CD4-positive, alpha-beta T cell (primary cell): ENCODE results near the gene TGFBI. TPM values are rescaled to one million over a fixed set of nuclear protein-coding genes. Genes with fewer than 3 reads are reported as not detected.

Experiments
- ATAC-seq: fragments of 200-7000 bp; cut with Tn5 transposase; one replicate; pipeline ENCODE4 v1.10.0; 2022; ENCODE audit warnings: mild to moderate bottlenecking; ENCODE audit not compliant: poor library complexity
- CTCF ChIA-PET: fragments of 350-600 bp; sonication (Branson Sonifier 250); formaldehyde crosslinking; loops from one replicate; lab custom pipeline; 2021; ENCODE audit warnings: antibody characterized with exemption, inconsistent platforms; lab: Charles Lee
- POLR2A ChIA-PET: fragments of 350-600 bp; sonication (Branson Sonifier 250); formaldehyde crosslinking; loops from one replicate; lab custom pipeline; 2021; ENCODE audit warnings: antibody characterized with exemption, inconsistent platforms; lab: Charles Lee
- DNase-seq, 14 experiments: peaks; one replicate each; pipeline ENCODE4 v3.0.0-alpha.2; 2013 to 2020; ENCODE audit warnings: mixed read lengths in 2 of 14
- H3K27ac ChIP-seq, 2 donors: one replicate each; pipeline versions ENCODE4 v1.5.1 to v1.7.0; 2013; ENCODE audit warnings: low read length in 2 of 2, low read depth in 1 of 2, mild to moderate bottlenecking in 1 of 2
- H3K27me3 ChIP-seq, 2 experiments: 1 replicate in 1 of 2; 2 replicates in 1 of 2; pipeline versions ENCODE4 v1.6.1 to v1.7.0; 2013; ENCODE audit warnings: low read length in 2 of 2, control low read depth in 1 of 2, mild to moderate bottlenecking in 1 of 2, moderate library complexity in 1 of 2; ENCODE audit not compliant: insufficient read depth in 2 of 2, control insufficient read depth in 1 of 2
- H3K36me3 ChIP-seq: one replicate; pipeline ENCODE4 v1.6.1; 2013; ENCODE audit warnings: low read length, control low read depth; ENCODE audit not compliant: insufficient read depth
- H3K4me1 ChIP-seq: one replicate; pipeline ENCODE4 v1.6.1; 2013; ENCODE audit warnings: low read length, control low read depth; ENCODE audit not compliant: insufficient read depth
- H3K4me3 ChIP-seq: one replicate; pipeline ENCODE4 v1.5.1; 2013; ENCODE audit warnings: mild to moderate bottlenecking, low read length, moderate library complexity
- H3K9me3 ChIP-seq, 2 experiments: 1 replicate in 1 of 2; 2 replicates in 1 of 2; pipeline versions ENCODE4 v1.6.1 to v1.7.0; 2013; ENCODE audit warnings: low read length in 2 of 2, mild to moderate bottlenecking in 2 of 2, control low read depth in 1 of 2, moderate library complexity in 1 of 2; ENCODE audit not compliant: control insufficient read depth in 1 of 2, insufficient read depth in 1 of 2
- H3K27ac Mint-ChIP-seq: one replicate; pipeline ENCODE4 v1.8.0; 2020; ENCODE audit warnings: mixed read lengths
- H3K27me3 Mint-ChIP-seq: one replicate; pipeline ENCODE4 v1.8.0; 2021; ENCODE audit warnings: mixed read lengths
- H3K36me3 Mint-ChIP-seq: one replicate; pipeline ENCODE4 v1.8.0; 2021; ENCODE audit warnings: low read depth, mixed read lengths
- H3K4me1 Mint-ChIP-seq: one replicate; pipeline ENCODE4 v1.8.0; 2021; ENCODE audit warnings: low read depth, mixed read lengths
- H3K4me3 Mint-ChIP-seq: one replicate; pipeline ENCODE4 v1.8.0; 2020; ENCODE audit warnings: mild to moderate bottlenecking, mixed read lengths
- H3K9me3 Mint-ChIP-seq: one replicate; pipeline ENCODE4 v1.8.0; 2020; ENCODE audit warnings: mixed read lengths
- CTCF ChIP-seq: fragments of 200-600 bp; IDR thresholded peaks from one replicate; pipeline ENCODE4 v1.8.0; 2022; ENCODE audit warnings: antibody characterized with exemption, mild to moderate bottlenecking
- intact Hi-C, 2 experiments: fragments of 100-400 bp; cut with DNase I in 1 of 2; cut with micrococcal nuclease in 1 of 2; formaldehyde crosslinking; loops; one replicate each; pipeline versions ENCODE4 v1.15.1 to v1.9.0; 2023 to 2025; cut with DNase I, micrococcal nuclease
- total RNA-seq, 174 experiments: library from RNA in 2 of 174; stranded (reverse) in 2 of 174; gene quantifications; one replicate each; pipeline ENCODE4 v1.2.3 and lab custom pipeline; 2021 to 2026

TGFBI gene
- total RNA-seq, 2 experiments from 2014 or later = 4.8 to 5.9 TPM

DNA sequence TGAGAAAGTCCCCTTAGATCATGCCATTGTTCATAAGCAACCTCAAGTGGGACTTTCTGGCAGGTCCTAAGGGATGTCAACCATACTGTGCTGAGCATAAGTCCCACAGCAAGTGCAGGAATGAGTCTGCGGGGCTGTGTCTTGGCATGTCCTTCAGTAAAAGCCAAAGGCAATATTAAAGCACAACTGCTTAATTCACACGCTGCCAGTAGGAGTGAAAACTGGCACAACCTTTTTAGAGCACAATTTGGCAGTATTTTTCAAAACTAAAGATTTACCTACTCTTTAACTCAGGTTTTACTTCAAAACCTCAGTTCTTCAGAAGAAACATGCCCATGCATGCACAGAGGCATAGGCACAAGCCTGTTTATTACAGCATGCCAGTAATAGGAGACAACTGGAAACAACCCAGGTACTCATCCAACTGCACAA is 79.4 kb downstream of the TGFBI start:
- no peak overlapping the region for H3K4me3 ChIP-seq
- intact Hi-C loops = no loop called here
- Mint-ChIP-seq H3K4me1 (no peaks in the 10 kb centered on the region), H3K4me3 (no peak overlapping the region), H3K36me3 (no peaks in the 10 kb centered on the region), H3K27me3 (peaks cover 8% of the 10 kb centered on the region), H3K9me3 (no peaks in the 10 kb centered on the region), H3K27ac (no peak overlapping the region)
- no peaks in the 10 kb centered on the region for H3K4me1 ChIP-seq
- CTCF ChIA-PET = no interaction called here
- H3K27ac ChIP-seq = no peak overlapping the region
- no peaks in the 10 kb centered on the region for H3K9me3 ChIP-seq
- no peak for TF ChIP-seq CTCF
- DNase-seq (no peak), ATAC-seq (no peak)
- no peaks in the 10 kb centered on the region for H3K36me3 ChIP-seq
- POLR2A ChIA-PET = no interaction called here
- H3K27me3 ChIP-seq = peaks cover 0 to 5% of the 10 kb centered on the region in 2 experiments

GRCh38 chr5:136108766-136109165 is 80.0 kb downstream of the TGFBI start:
- ATAC-seq = no peak
- POLR2A ChIA-PET = no interaction called here
- Mint-ChIP-seq H3K4me3 (no peak overlapping the region), H3K4me1 (no peaks in the 10 kb centered on the region), H3K36me3 (no peaks in the 10 kb centered on the region), H3K9me3 (no peaks in the 10 kb centered on the region), H3K27ac (no peak overlapping the region), H3K27me3 (peaks cover 8% of the 10 kb centered on the region)
- Histone ChIP-seq H3K4me3 (no peak overlapping the region), H3K27ac (no peak overlapping the region), H3K36me3 (no peaks in the 10 kb centered on the region), H3K4me1 (no peaks in the 10 kb centered on the region), H3K27me3 (peaks cover 0 to 5% of the 10 kb centered on the region in 2 experiments), H3K9me3 (no peaks in the 10 kb centered on the region)
- intact Hi-C loops = no loop called here
- no peak for TF ChIP-seq CTCF
- CTCF ChIA-PET = no interaction called here
- DNase-seq = no peak

DNA sequence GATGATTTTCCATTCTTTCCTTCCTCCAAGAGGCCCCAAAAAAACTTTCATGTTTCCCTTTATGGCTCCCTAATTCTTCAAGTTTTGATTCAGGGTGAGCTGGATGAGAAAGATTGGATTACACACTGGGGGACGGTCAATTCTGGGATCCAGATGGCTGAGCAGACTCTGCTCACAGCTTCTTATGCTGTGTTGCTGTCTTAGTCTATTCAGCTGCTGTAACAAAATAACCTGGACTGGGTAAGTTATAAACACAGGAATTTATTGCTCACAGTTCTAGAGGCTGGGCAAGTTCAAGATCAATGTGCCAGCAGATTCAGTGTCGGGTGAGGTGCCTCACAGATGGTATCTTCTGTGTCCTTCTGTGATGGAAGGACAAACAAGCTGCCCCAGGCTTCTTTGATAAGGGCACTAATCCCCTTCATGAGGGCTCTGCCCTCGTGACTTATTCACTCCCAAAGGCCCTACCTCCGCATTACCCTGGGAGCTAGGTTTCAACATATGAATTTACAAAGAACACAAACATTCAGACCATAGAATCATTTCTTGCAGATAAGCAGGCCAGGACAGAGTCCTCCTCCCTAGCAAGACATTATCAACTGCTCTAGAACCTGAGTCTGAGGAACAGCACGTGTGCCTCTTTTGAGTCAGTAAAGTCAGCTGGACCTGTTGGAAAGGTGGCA is 80.8 kb downstream of the TGFBI start:
- Histone ChIP-seq H3K36me3 (no peaks in the 10 kb centered on the region), H3K4me1 (no peaks in the 10 kb centered on the region), H3K27me3 (peaks cover 0 to 5% of the 10 kb centered on the region in 2 experiments), H3K27ac (no peak overlapping the region), H3K9me3 (no peaks in the 10 kb centered on the region), H3K4me3 (no peak overlapping the region)
- Mint-ChIP-seq H3K27ac (no peak overlapping the region), H3K36me3 (no peaks in the 10 kb centered on the region), H3K4me1 (no peaks in the 10 kb centered on the region), H3K9me3 (no peaks in the 10 kb centered on the region), H3K4me3 (no peak overlapping the region), H3K27me3 (peaks cover 8% of the 10 kb centered on the region)
- intact Hi-C loops = no loop called here
- DNase-seq = no peak
- no peak for ATAC-seq
- ChIA-PET POLR2A (no interaction called here), CTCF (no interaction called here)
- no peak for TF ChIP-seq CTCF

Other genes with a start within 250 kb of the TGFBI start
- not detected for gene SLC25A48, start 194.3 kb upstream of the TGFBI start, total RNA-seq
- gene IL9, start 133.1 kb upstream of the TGFBI start, total RNA-seq = not detected
- gene LECT2, start 74.0 kb upstream of the TGFBI start, total RNA-seq = not detected
- gene SMAD5, start 103.9 kb downstream of the TGFBI start, total RNA-seq = 10 to 100 TPM in 1 of 2 experiments, 1 to 10 TPM in 1; 9.1 to 10.1 TPM
- not detected for gene SMIM32, start 164.2 kb downstream of the TGFBI start, total RNA-seq